ENCODE measurements around the gene MRPL20. TPM values are rescaled to one million over a fixed set of nuclear protein-coding genes. Genes with fewer than 3 reads are reported as not detected.
A peak's percentile ranks its signal among the peaks of the same experiment; 100 is the strongest.

The MRPL20 gene
- total RNA-seq, 1 donor from 2014 or later, result 86.9 TPM

- no peak for TF ChIP-seq CTCF (IDR thresholded peaks at IDR 0.05)
- no peak for DNase-seq (ENCODE audit: extremely low spot score, unreplicated experiment)
- no peaks in the 10 kb centered on the region for H3K27me3 Mint-ChIP-seq (ENCODE audit: unreplicated experiment)
- peaks cover 29% of the 10 kb centered on the region for H3K4me1 Mint-ChIP-seq (ENCODE audit: unreplicated experiment)
- H3K36me3 Mint-ChIP-seq (ENCODE audit: unreplicated experiment), result peaks cover 30% of the 10 kb centered on the region
- peak overlapping the region; percentile 85 for H3K4me3 Mint-ChIP-seq (ENCODE audit: unreplicated experiment)
- H3K27ac Mint-ChIP-seq (ENCODE audit: unreplicated experiment), result peak overlapping the region; percentile 84
- no peaks in the 10 kb centered on the region for H3K9me3 Mint-ChIP-seq (ENCODE audit: unreplicated experiment)
These were observed 7.1 kb downstream of the MRPL20 start for GRCh38 chr1:1399872-1400575.

GRCh38 chr1:1399187-1399871 lies 7.8 kb downstream of the MRPL20 start, which contains the start of gene CCNL2:
Gene CCNL2, minus strand, starts transcription at chr1:1399335. Its CDS starts 29 bp downstream, at chr1:1399306.
- H3K27me3 Mint-ChIP-seq (ENCODE audit: unreplicated experiment), result no peaks in the 10 kb centered on the region
- peaks cover 31% of the 10 kb centered on the region for H3K36me3 Mint-ChIP-seq (ENCODE audit: unreplicated experiment)
- peak within 1 kb of the TSS; percentile 84 for H3K27ac Mint-ChIP-seq (ENCODE audit: unreplicated experiment)
- peak; percentile 58 for TF ChIP-seq CTCF (IDR thresholded peaks at IDR 0.05)
- no peaks in the 10 kb centered on the region for H3K9me3 Mint-ChIP-seq (ENCODE audit: unreplicated experiment)
- peak; percentile 100 for DNase-seq (ENCODE audit: extremely low spot score, unreplicated experiment)
- H3K4me3 Mint-ChIP-seq (ENCODE audit: unreplicated experiment), result peak within 1 kb of the TSS; percentile 85
- peaks cover 29% of the 10 kb centered on the region for H3K4me1 Mint-ChIP-seq (ENCODE audit: unreplicated experiment)

GRCh38 chr1:1398677-1399186 lies 8.4 kb downstream of the MRPL20 start:
- Mint-ChIP-seq H3K27ac (ENCODE audit: unreplicated experiment) (peak overlapping the region; percentile 83), H3K9me3 (ENCODE audit: unreplicated experiment) (no peaks in the 10 kb centered on the region), H3K27me3 (ENCODE audit: unreplicated experiment) (no peaks in the 10 kb centered on the region), H3K4me3 (ENCODE audit: unreplicated experiment) (peak overlapping the region; percentile 85), H3K4me1 (ENCODE audit: unreplicated experiment) (peaks cover 29% of the 10 kb centered on the region), H3K36me3 (ENCODE audit: unreplicated experiment) (peaks cover 33% of the 10 kb centered on the region)
- no peak for TF ChIP-seq CTCF (IDR thresholded peaks at IDR 0.05)
- no peak for DNase-seq (ENCODE audit: extremely low spot score, unreplicated experiment)

DNA sequence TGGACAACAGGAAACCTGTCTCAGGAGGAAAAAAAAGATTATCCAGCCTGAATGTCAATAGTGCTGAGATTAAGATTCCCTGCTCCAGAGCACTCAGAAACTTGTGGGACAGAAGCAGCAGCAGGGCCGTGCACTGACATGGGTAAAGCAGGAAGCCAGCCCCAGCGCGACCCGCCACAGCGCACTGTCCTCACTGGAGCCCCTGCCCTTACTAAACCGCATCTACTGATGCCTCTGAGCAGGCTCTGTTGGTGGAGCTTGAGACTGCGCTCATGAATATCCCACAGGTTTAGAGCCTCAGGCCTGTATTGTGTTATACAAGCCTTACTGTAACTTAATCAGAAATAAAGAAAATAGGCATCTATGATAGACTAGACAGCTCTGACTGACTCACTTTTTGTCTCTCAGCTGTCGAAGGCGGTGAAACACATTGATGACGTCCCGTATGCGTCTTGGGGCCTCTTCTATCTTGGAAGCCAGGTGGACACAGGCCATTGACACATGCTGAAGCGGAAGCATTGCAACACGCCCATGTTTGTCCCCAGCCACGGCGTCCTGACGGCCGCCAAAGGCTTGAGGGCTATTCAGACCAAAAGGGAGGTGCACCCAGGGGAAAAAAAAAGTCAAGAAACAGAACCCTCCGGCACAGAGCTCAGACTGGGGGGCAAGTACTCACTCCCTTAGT lies 9.1 kb downstream of the MRPL20 start:
- peak overlapping the region; percentile 85 for H3K4me3 Mint-ChIP-seq (ENCODE audit: unreplicated experiment)
- TF ChIP-seq CTCF (IDR thresholded peaks at IDR 0.05), result no peak
- no peak for DNase-seq (ENCODE audit: extremely low spot score, unreplicated experiment)

More for the DNA sequence above, 9.1 kb downstream of the MRPL20 start:
- peaks cover 28% of the 10 kb centered on the region for H3K36me3 Mint-ChIP-seq (ENCODE audit: unreplicated experiment)
- no peaks in the 10 kb centered on the region for H3K9me3 Mint-ChIP-seq (ENCODE audit: unreplicated experiment)
- no peaks in the 10 kb centered on the region for H3K27me3 Mint-ChIP-seq (ENCODE audit: unreplicated experiment)
- peaks cover 29% of the 10 kb centered on the region for H3K4me1 Mint-ChIP-seq (ENCODE audit: unreplicated experiment)
- peak overlapping the region; percentile 83 for H3K27ac Mint-ChIP-seq (ENCODE audit: unreplicated experiment)
